Activated T-helper 1 cell treated with anti-CD3 and anti-CD28 coated beads, Interleukin-12 subunit alpha, Interleukin-12 subunit beta, Interleukin-2, Interleukin-4 antibody, amounts not matched to agents 30 ng/mL and 10 ng/mL and 1 ng/mL, durations not matched to agents 14 hours and 24 hours and 36 hours (primary cell): ENCODE data around the gene TLCD1. TPM values are rescaled to one million over a fixed set of nuclear protein-coding genes. Genes with fewer than 3 reads are reported as not detected.
"Not testable (repeated sequence)": the region's sequence is repeated elsewhere in the genome, so short reads cannot be mapped to it uniquely, and the experiment has no call there.

Experiments used
- DNase-seq: peaks from one replicate; pipeline ENCODE4 v3.0.0; 2021; ENCODE audit warnings: low spot score
- H3K27ac Mint-ChIP-seq: one replicate; pipeline ENCODE4 v1.8.0; 2021; ENCODE audit warnings: mild to moderate bottlenecking, mixed read lengths
- H3K27me3 Mint-ChIP-seq: one replicate; pipeline ENCODE4 v1.8.0; 2022; ENCODE audit warnings: mild to moderate bottlenecking, moderate library complexity, mixed read lengths; ENCODE audit not compliant: insufficient read depth
- H3K36me3 Mint-ChIP-seq: one replicate; pipeline ENCODE4 v1.8.0; 2021; ENCODE audit warnings: low read depth, mixed read lengths
- H3K4me1 Mint-ChIP-seq: one replicate; pipeline ENCODE4 v1.8.0; 2021; ENCODE audit warnings: low read depth, mixed read lengths
- H3K4me3 Mint-ChIP-seq: one replicate; pipeline ENCODE4 v1.8.0; 2021; ENCODE audit warnings: mild to moderate bottlenecking, moderate library complexity, mixed read lengths
- H3K9me3 Mint-ChIP-seq: one replicate; pipeline ENCODE4 v1.8.0; 2021; ENCODE audit warnings: mixed read lengths
- intact Hi-C: fragments of 100-400 bp; cut with micrococcal nuclease; formaldehyde crosslinking; loops from one replicate; pipeline ENCODE4 v1.15.1; 2024
- total RNA-seq: library from RNA; stranded (reverse); gene quantifications from 2 replicates; pipeline ENCODE4 v1.2.3, GENCODE V29; 2022

TLCD1 gene
- total RNA-seq, 1 donor from 2014 or later: 9.5 TPM

DNA sequence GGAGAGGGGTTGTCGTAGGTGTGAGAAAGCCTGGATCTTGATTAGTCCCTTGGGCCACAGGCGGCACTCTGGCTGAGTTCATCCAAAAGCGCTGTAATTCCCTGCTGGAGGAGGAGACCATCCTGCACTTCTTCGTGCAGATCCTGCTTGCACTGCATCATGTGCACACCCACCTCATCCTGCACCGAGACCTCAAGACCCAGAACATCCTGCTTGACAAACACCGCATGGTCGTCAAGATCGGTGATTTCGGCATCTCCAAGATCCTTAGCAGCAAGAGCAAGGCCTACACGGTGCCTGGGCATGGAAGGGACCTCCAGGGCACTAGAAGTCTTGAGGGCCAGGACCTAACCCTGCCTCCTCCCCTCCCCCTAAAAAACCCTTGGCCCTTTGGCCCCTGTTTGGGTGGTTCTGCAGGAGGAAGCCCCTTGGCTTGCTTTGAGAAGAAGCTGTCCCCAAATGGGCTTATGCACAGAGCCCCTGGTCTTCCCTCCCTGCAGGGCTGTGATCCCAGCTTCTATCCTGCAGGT lies 8.7 kb upstream of the TLCD1 start:
- peaks cover 42% of the 10 kb centered on the region for H3K4me1 Mint-ChIP-seq
- no peak overlapping the region for H3K27ac Mint-ChIP-seq
- no peaks in the 10 kb centered on the region for H3K27me3 Mint-ChIP-seq
- peaks cover 12% of the 10 kb centered on the region for H3K36me3 Mint-ChIP-seq
- intact Hi-C loops: no loop called here
- no peak overlapping the region for H3K4me3 Mint-ChIP-seq
- DNase-seq: no peak
- H3K9me3 Mint-ChIP-seq: no peaks in the 10 kb centered on the region

DNA sequence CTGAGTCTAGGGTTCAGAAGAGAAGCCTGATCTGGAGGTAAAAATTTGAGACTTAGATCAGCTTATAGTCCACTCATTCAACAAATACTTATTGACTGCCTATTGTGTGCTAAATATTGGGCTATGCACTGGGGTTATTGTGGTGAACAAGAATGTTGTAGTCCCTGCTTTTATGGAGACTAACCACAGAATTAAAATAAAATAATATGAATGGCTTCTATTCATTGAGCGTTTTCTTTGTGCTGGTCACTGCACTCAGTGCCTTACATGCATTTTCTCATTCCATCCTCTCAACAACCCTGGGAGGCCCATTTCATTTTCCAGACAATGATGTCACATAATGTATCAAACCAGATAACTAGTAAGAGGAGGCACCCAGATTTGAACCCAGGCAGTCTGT lies 7.3 kb upstream of the TLCD1 start:
- no peak for DNase-seq
- Mint-ChIP-seq H3K36me3 (peaks cover 5% of the 10 kb centered on the region), H3K27me3 (no peaks in the 10 kb centered on the region), H3K4me1 (peaks cover 38% of the 10 kb centered on the region), H3K9me3 (no peaks in the 10 kb centered on the region), H3K27ac (no peak overlapping the region), H3K4me3 (no peak overlapping the region)
- intact Hi-C loops: no loop called here

DNA sequence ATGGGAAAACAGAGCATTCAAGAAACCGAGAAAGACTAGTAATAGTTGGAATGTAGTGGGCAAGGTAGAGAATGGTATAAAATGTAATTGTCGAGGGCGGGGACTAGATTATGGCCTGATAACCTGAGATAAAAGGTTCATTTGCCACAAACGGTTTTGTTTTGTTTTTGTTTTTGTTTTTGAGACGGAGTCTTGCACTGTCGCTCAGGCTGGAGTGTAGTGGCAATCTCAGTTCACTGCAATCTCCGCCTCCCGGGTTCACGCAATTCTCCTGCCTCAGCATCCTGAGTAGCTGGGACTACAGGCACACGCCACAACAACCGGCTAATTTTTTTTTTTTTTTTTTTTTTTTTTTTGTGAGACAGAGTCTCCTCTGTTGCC lies 3.9 kb upstream of the TLCD1 start:
- no peak overlapping the region for H3K4me3 Mint-ChIP-seq
- intact Hi-C loops: loop anchor here (1.0 to 5.0 kb wide), 4 partner anchors 8 to 562 kb away; partner anchors contain the start of genes FAM222B and NUFIP2

DNA sequence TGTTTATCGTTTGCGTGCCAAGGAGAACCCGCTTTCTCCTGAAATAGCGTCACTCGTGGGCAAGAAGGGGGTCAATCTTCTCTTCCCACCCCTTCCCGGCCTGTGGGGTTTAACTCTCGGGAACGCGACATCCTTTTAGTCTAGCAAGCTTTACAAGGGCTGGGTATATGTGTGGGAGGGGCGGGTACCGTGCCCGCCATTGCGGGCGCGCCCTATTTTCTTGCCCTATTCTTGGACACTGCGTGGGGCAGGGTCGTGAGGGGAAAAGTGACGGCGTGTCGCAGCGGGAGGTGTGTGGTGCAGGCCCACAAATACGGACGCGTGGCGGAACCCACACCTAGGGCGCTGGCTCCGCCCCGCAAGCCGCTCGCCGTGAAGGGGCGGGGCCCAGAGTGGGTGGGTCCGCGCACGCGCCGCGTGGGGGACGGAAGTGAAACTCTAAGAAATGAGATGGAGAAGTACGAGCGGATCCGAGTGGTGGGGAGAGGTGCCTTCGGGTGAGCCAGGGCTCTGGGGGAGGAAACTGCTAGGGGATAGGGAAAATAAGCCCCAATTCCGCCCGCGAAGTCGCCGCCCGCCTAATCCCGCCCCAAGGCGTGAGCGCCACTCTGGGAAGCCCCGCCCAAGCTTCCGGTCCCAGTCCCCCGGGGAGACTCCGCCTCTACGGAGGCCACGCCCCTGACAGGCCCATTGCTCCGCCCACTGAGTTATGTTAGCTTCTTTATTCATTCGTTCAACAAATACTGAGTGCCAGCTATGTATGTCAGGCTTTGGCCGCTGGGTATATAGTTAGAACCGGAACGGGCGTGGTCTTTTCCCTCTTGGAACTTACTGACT lies 2.5 kb upstream of the TLCD1 start, which contains the start of gene NEK8:
Gene NEK8 (plus strand): TSS at position 425 of the 837 bp plus-strand sequence. CDS start 26 bp downstream, at position 451.
- peak; percentile 95 for DNase-seq
- intact Hi-C loops: loop anchor here (1.0 to 5.0 kb wide), 8 partner anchors 9 to 564 kb away; partner anchors contain the start of genes FAM222B, NUFIP2 and RPL23A
- H3K27ac Mint-ChIP-seq: peak within 1 kb of the TSS; percentile 98
- peaks cover 58% of the 10 kb centered on the region for H3K4me1 Mint-ChIP-seq
- peaks cover 18% of the 10 kb centered on the region for H3K36me3 Mint-ChIP-seq
- H3K4me3 Mint-ChIP-seq: peak within 1 kb of the TSS; percentile 97
- no peaks in the 10 kb centered on the region for H3K27me3 Mint-ChIP-seq
- H3K9me3 Mint-ChIP-seq: no peaks in the 10 kb centered on the region

More for the DNA sequence above, 3.9 kb upstream of the TLCD1 start:
- H3K27me3 Mint-ChIP-seq: no peaks in the 10 kb centered on the region
- DNase-seq: no peak
- H3K27ac Mint-ChIP-seq: no peak overlapping the region
- no peaks in the 10 kb centered on the region for H3K9me3 Mint-ChIP-seq
- peaks cover 8% of the 10 kb centered on the region for H3K36me3 Mint-ChIP-seq
- H3K4me1 Mint-ChIP-seq: peaks cover 48% of the 10 kb centered on the region

DNA sequence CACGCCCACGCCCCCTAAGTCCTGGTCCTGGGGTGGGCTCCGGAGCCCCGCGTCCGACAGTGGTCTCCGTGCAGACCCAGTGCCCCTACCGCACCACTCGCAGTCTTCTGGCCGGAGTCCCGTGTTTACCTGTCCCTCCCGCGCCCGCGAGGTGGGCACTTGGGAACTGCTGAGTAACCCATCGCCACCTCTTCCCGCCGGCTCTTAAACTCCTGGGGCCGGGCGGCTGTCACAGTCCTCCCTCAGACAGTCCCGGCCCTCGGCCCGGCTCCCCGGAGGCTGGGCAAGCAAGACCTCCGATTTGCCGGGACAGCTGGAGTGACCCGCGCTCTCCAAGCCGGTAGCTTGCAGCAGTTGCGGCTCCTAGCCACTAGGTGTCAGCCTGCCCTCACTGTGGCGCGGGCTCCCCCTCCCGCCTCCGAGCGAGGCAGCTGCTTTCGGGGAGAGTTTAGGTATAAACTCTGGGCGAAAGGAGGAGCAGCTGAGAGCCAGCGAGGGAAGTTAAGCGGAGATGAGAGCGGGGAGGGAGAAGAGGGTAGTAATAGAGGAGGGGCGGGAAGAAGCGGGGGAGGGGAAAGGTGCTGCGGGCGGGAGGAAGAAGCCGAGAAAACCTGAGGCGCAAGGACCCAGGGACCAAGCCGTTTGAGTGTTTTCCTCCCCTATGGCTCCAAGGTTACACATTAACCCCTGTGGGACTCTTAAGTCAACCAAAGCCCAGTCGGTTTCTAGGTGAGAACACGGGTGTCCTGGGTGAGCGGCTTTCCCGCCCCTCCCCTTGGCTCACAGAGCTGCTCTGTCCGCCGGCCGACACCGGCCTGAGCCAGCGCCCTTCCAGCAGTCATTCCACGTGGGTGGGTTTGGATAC lies 826 bp upstream of the TLCD1 start:
- H3K4me1 Mint-ChIP-seq: peaks cover 65% of the 10 kb centered on the region
- peak overlapping the region; percentile 98 for H3K27ac Mint-ChIP-seq
- H3K27me3 Mint-ChIP-seq: no peaks in the 10 kb centered on the region
- peak; percentile 91 for DNase-seq
- peak overlapping the region; percentile 97 for H3K4me3 Mint-ChIP-seq
- intact Hi-C loops: loop anchor here (1.0 to 5.0 kb wide), 10 partner anchors 16 to 565 kb away; partner anchors contain the start of genes DHRS13, NUFIP2 and PROCA1
- H3K9me3 Mint-ChIP-seq: no peaks in the 10 kb centered on the region
- peaks cover 32% of the 10 kb centered on the region for H3K36me3 Mint-ChIP-seq

DNA sequence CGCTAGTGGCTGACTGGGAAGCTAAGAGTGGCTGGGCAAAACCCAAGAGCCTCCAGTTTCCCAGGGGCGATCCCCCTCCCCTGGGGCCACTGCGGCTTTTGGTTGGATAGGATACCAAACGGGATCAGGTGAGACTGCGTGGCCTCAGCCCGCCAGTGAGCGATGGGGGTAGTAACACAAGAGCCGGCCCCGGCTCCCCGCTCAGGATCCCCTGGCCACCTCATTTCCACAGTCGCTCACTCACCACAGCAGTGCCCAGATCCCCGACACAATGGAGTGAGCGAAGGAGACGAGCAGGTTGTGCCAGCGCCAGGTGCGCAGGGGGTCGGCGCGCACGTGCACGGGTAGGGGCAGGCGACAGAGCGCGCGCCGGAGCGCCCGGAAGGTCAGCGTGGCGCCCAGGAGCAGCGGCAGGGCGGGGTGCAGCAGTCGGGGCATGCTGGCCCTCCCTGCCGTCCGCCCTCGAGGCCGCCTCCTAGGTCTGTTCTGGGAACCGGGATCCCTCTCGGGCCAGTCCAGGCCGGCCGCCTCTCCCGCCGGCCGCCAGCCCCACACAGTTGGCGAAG lies 290 bp downstream of the TLCD1 start:
- peak overlapping the region; percentile 89 for H3K4me3 Mint-ChIP-seq
- intact Hi-C loops: loop anchor here (1.0 to 5.0 kb wide), 4 partner anchors 14 to 567 kb away; partner anchors contain the start of genes NUFIP2 and PROCA1
- no peaks in the 10 kb centered on the region for H3K9me3 Mint-ChIP-seq
- peak overlapping the region; percentile 86 for H3K27ac Mint-ChIP-seq
- H3K27me3 Mint-ChIP-seq: no peaks in the 10 kb centered on the region
- peaks cover 41% of the 10 kb centered on the region for H3K36me3 Mint-ChIP-seq
- peaks cover 71% of the 10 kb centered on the region for H3K4me1 Mint-ChIP-seq
- DNase-seq: no peak

DNA sequence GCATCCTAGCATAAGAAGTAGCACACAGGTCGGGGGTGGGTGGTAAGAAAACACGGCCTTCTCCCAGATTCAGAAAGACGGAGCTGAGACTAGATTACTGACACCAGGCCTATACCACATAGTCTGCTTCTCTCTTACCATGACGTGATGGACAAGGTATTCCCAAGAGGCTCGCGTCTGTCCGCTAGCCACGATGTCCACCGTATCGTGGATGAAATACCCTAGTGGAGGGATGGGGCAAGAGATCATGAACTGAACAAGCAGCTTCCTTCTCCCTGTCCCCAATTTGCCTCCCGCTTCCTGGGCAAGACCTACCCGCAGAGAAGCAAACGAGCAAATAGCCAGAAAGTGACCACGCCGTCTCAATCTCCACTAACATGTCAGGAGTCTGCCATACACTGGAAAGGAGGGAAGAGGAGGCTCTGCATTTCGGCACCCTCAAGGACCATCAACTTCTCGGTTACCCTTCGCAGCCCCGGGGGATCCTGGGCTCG lies 820 bp downstream of the TLCD1 start:
- intact Hi-C loops: loop anchor here (5.0 kb wide), 2 partner anchors 412 to 567 kb away; partner anchors contain the start of gene NUFIP2
- Mint-ChIP-seq H3K4me1 (peaks cover 75% of the 10 kb centered on the region), H3K36me3 (peaks cover 46% of the 10 kb centered on the region), H3K27ac (peak overlapping the region; percentile 86), H3K9me3 (no peaks in the 10 kb centered on the region), H3K27me3 (no peaks in the 10 kb centered on the region), H3K4me3 (peak overlapping the region; percentile 89)
- DNase-seq: no peak

DNA sequence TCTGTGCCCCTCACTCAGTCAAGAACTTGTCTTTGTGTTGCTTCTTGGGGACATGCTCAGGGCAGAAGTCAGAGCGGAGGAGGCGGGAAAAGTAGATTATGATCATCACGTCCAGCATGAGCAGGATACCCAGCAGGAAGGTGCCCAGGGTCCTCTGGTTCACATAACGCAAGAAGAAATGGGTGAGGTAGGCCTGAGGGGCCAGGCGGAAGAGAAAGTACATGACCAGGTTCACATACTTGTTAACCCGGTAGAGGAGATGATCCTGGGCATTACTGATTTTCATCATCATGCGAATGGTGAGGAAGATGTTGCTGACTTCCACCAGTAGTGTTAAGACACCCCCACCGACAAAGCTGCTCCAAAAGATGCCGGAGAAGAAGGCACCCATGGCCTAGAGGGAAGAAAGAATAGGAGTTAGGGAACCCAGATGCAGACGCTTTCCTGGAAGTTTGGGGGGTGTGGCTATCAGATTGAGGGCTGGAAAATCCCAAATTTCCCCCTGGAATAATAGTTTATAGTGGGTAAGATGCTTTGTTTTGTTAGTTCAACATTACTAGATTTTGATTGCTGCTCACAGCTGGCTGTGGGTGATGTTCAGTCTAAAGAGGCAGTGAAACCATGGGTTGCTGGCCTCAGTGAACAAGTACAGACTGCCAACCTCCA lies 1.4 kb downstream of the TLCD1 start:
- Mint-ChIP-seq H3K4me3 (peak overlapping the region; percentile 89), H3K27ac (peak overlapping the region; percentile 86), H3K9me3 (no peaks in the 10 kb centered on the region), H3K36me3 (peaks cover 51% of the 10 kb centered on the region), H3K4me1 (peaks cover 71% of the 10 kb centered on the region), H3K27me3 (no peaks in the 10 kb centered on the region)
- intact Hi-C loops: loop anchor here (5.0 kb wide), 2 partner anchors 413 to 568 kb away; partner anchors contain the start of gene NUFIP2
- no peak for DNase-seq

DNA sequence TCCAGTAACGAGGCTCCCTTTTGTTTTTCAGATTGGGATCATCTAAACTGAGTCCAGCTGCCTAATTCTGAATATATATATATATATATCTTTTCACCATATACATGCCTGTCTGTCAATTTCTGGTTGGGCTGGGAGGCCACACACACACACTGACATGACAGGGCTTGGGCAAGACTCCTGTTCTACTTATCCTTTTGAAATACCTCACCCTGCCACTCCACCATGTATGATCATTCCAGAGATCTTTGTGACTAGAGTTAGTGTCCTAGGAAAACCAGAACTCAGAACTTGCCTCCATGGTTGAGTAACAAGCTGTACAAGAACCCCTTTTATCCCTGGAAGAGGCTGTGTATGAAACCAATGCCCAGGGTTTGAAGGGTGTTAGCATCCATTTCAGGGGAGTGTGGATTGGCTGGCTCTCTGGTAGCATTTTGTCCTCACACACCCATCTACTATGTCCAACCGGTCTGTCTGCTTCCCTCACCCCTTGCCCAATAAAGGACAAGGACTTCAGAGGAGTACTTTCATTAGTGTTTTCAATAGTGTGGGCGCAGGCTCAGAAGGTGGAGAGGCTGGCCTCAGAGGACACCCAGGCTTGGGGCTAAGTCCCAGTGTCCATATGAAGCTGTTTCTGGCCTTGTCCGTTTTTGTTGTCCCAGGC lies 2.1 kb downstream of the TLCD1 start:
- Mint-ChIP-seq H3K27ac (peak overlapping the region; percentile 86), H3K36me3 (peaks cover 53% of the 10 kb centered on the region), H3K4me1 (peaks cover 72% of the 10 kb centered on the region), H3K4me3 (peak overlapping the region; percentile 89)
- DNase-seq, H3K27me3 Mint-ChIP-seq, H3K9me3 Mint-ChIP-seq, intact Hi-C loops: not testable (repeated sequence)

DNA sequence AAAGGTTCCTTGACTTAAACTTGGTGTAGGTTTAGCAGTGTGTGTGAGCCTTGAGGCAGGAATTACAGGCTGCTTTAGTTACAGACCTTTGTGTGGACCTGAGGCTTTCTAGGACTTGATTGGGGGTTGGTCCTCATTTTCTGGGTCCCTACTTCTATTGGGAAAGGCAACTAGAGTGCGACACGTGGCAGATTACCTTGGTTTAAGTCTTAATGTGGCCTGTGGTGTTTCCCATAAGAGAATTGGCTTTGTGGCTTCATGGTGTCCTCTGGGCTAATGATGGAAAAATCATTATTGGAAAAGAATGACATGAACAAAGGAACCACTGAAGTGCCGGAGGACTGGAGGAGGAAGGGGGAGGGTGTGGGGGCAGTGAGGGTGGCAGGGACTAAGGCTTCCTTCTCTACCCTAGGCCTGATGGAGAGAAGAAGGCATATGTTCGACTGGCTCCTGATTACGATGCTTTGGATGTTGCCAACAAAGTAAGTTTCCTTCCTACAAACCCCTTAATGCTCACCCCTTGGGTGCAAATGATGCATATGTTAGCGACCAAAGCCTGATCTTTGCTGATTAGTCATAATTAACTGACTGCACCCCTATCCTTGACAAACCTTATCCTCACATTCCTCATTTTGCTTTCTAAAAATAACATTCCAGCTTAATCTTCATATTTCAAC lies 2.7 kb downstream of the TLCD1 start:
- H3K4me1 Mint-ChIP-seq: peaks cover 71% of the 10 kb centered on the region
- H3K9me3 Mint-ChIP-seq: no peaks in the 10 kb centered on the region
- intact Hi-C loops: no loop called here

More for the DNA sequence above, 2.7 kb downstream of the TLCD1 start:
- Mint-ChIP-seq H3K27me3 (peaks cover 7% of the 10 kb centered on the region), H3K36me3 (peaks cover 53% of the 10 kb centered on the region), H3K4me3 (peak overlapping the region; percentile 49), H3K27ac (peak overlapping the region; percentile 17)
- no peak for DNase-seq
